Measurements from ENCODE around the gene AOX1.

- TF ChIP-seq, protein P1, sequence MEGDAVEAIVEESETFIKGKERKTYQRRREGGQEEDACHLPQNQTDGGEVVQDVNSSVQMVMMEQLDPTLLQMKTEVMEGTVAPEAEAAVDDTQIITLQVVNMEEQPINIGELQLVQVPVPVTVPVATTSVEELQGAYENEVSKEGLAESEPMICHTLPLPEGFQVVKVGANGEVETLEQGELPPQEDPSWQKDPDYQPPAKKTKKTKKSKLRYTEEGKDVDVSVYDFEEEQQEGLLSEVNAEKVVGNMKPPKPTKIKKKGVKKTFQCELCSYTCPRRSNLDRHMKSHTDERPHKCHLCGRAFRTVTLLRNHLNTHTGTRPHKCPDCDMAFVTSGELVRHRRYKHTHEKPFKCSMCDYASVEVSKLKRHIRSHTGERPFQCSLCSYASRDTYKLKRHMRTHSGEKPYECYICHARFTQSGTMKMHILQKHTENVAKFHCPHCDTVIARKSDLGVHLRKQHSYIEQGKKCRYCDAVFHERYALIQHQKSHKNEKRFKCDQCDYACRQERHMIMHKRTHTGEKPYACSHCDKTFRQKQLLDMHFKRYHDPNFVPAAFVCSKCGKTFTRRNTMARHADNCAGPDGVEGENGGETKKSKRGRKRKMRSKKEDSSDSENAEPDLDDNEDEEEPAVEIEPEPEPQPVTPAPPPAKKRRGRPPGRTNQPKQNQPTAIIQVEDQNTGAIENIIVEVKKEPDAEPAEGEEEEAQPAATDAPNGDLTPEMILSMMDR (IDR thresholded peaks at IDR 0.05), result no peak
- TF ChIP-seq POLR2A (IDR thresholded peaks at IDR 0.05), result no peak
These were observed 112.4 kb downstream of the AOX1 start for GRCh38 chr2:200698217-200698616.

Measured in uterus (tissue), 2 donors.